Epithelial cell of esophagus (primary cell): ENCODE results near the gene DAZAP2.
"Not testable (repeated sequence)": the region's sequence is repeated elsewhere in the genome, so short reads cannot be mapped to it uniquely, and the experiment has no call there.

Experiments used
- DNase-seq: peaks from one replicate; pipeline ENCODE4 v3.0.0; 2010; ENCODE audit warnings: low read depth
- H3K4me3 ChIP-seq: 2 replicates; pipeline ENCODE4 v1.5.1; 2011; ENCODE audit warnings: mild to moderate bottlenecking, low read length, control low read depth
- CTCF ChIP-seq: IDR thresholded peaks from 2 replicates; pipeline ENCODE4 v1.5.1; 2011; ENCODE audit warnings: low read depth, mild to moderate bottlenecking, low read length, control low read depth, inconsistent platforms; ENCODE audit not compliant: insufficient read depth; ENCODE audit errors: missing control alignments

Gene DAZAP2

GRCh38 chr12:51264297-51264696, 25.7 kb downstream of the DAZAP2 start:
- no peak overlapping the region for H3K4me3 ChIP-seq
- TF ChIP-seq CTCF, result no peak
- no peak for DNase-seq

DNA sequence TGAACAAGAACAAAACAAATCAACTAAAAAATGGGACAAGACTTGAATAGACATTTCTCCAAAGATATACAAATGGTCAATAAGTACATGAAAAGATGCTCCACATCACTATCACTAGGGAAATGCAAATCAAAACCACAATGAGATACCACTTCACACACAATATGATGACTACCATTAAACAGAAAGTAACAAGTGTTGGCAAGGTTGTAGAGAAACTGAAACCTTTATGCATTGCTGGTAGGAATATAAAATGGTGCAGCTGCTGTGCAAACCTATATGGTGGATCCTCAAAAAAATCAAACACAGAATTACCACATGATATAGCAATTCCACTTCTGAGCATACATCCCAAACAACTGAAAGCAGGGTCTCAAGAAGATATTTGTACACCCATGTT, 26.4 kb downstream of the DAZAP2 start:
- H3K4me3 ChIP-seq, result no peak overlapping the region
- TF ChIP-seq CTCF, result no peak
- DNase-seq, result no peak

DNA sequence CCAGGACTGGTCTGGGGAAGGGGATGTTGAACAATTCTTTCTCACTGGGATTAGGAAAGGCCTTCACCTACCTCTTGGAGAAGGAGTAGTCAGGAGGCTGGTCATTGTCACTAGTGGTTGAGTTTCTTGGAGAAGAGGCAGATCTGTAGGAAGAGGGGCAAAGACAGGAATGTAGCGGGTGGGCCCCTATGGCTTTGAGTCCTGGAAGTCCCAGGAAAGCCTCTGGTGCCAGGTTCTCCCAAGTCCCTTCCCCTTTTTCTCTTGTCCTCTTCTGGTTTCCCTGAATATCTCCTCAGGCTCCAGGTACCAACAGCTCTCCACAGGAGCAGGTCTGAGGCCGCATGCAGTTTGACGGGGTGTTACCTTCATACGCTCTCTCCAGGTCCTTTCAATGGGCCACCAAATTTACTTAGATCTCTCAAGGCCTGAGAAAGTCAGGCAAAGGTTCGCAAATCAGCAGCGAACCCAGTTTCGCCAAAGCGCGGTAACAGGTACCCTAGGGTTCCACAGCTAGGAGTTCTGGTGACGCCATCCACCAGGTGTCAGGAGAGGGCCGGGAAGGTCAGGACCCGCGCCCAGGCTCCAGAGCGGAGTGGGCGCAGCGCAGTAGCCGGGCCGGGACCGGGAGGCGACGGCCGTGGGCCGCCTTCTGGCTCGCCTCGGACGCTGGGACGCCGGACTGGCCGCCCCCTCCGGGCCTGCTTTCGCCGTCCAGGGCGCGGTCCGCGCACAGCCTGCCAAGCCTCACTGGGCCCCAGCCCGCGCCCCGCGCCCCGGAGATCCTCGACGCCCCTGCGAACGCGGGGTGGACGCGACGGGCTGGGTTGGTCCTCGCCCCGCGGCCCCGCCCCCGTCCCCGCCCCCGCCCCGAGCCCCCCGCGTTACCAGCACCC, 30.8 kb downstream of the DAZAP2 start:
- peak overlapping the region; percentile 63 for H3K4me3 ChIP-seq
- peak; percentile 43 for TF ChIP-seq CTCF
- peak; percentile 65 for DNase-seq

DNA sequence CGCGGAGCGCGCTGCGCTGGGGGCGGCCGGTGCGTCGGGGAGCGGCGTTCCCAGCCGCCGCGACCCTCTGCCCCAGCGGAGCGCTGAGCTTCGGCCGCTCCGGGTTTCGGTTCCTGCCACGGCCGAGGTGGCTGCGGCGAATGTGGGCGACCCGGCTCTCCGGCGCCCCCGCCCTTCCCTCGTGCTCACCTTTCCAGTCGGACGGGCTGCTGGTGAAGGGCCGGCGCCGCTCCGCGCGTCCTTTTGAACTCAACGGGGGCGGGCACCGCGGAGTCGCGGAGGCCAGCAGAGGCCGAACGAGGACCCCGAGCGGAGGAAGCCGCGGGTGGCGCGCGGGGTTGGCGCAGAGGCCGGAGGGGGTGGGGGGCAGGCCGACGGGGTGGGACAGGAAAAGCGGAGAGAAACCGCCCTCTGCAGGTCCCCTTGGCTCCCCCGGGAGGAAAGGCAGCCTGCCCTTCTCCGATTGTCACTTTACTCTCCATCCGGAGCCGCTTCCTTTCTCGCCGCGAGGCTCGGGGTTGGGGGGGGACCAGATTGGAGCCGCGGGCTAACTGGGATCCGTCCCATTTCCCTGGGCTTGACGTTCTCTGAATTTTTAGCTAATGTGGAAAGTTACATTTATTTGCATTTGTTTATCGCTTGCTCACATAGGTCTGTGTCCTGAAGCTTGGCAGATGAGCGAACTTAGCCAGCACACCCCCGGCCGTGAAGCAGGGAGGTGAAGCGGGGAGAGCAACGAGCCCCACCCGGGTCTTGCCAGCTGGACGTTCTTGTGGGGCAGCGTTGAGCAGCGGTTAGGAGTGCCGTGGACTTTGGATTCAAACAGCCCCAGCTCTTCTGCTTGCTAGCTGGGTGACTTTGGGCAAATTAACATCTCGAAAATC, 31.7 kb downstream of the DAZAP2 start, which contains the start of gene SMAGP:
Gene SMAGP, minus strand, starts transcription at position 349 of the 884 bp plus-strand sequence. CDS start 1,137 bp downstream, outside the sequence.
- DNase-seq, result peak; percentile 77
- TF ChIP-seq CTCF, result no peak
- peak within 1 kb of the TSS; percentile 63 for H3K4me3 ChIP-seq

- peak; percentile 90 for DNase-seq
- TF ChIP-seq CTCF, result no peak
- peak overlapping the region; percentile 63 for H3K4me3 ChIP-seq
Observed at GRCh38 chr12:51270951-51271518, 32.4 kb downstream of the DAZAP2 start.

DNA sequence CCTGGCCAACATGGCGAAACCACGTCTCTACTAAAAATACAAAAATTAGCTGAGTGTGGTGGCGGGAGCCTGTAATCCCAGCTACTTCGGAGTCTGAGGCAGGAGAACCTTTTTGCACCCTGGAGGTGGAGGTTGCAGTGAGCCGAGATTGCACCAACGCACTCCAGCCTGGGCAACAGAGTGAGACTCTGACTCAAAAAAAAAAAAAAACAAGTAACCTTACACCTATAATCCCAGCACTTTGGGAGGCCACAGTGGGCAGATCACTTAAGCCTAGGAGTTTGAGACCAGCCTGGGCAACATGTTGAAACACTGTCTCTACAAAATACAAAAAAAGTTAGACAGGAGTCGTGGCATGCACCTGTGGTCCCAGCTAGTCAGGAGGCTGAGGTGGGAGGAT, 34.2 kb downstream of the DAZAP2 start:
- not testable (repeated sequence) for DNase-seq, H3K4me3 ChIP-seq

DNA sequence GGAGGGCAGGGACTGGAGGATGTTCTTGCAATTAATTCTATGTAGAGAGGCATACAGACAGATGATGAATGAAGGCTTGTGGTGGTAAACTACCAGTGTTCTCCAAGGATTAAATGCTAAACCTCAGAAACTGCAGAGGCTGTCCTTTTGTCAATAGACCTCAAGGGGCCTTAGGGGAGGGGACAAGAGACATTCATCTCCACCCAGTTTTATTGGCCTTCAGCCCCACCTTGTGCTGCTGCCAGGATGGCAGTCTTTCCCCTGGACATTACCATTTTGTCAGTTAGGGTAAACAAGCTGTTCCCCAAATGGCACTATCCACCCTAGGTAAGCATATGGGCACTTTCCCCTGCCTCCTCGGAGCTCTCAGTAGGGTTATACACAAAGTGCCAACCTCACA, 36.5 kb downstream of the DAZAP2 start:
- no peak overlapping the region for H3K4me3 ChIP-seq
- TF ChIP-seq CTCF, result no peak
- DNase-seq, result no peak
